GM21360 (cell line): ENCODE data around the gene FOXE1.

Experiments used
- ATAC-seq: cut with Tn5 transposase; IDR thresholded peaks from one replicate; pipeline ENCODE4 v1.9.1; 2021; ENCODE audit warnings: mild to moderate bottlenecking, moderate library complexity; ENCODE audit not compliant: unreplicated experiment

FOXE1 gene

GRCh38 chr9:97853056-97853843 lies at the start of gene FOXE1:
TSS of gene FOXE1 (plus strand) at chr9:97853226. CDS start at chr9:97853915, 689 bp downstream.
- ATAC-seq = no peak

- no peak for ATAC-seq
Measured at GRCh38 chr9:97804059-97804365, 49.0 kb upstream of the FOXE1 start.

GRCh38 chr9:97806721-97807120 lies 46.3 kb upstream of the FOXE1 start:
- no peak for ATAC-seq

GRCh38 chr9:97807681-97808080 lies 45.3 kb upstream of the FOXE1 start:
- ATAC-seq = no peak

GRCh38 chr9:97808415-97808814 lies 44.6 kb upstream of the FOXE1 start:
- no peak for ATAC-seq

GRCh38 chr9:97808972-97809371 lies 44.1 kb upstream of the FOXE1 start:
- no peak for ATAC-seq

GRCh38 chr9:97809666-97810344 lies 43.2 kb upstream of the FOXE1 start:
- ATAC-seq = no peak

GRCh38 chr9:97811533-97812246 lies 41.3 kb upstream of the FOXE1 start:
- no peak for ATAC-seq

- no peak for ATAC-seq
Measured at GRCh38 chr9:97812247-97812543, 40.8 kb upstream of the FOXE1 start.

- no peak for ATAC-seq
Measured at GRCh38 chr9:97813072-97813471, 40.0 kb upstream of the FOXE1 start.

GRCh38 chr9:97819735-97820134 lies 33.3 kb upstream of the FOXE1 start:
- ATAC-seq = no peak

GRCh38 chr9:97820373-97820772 lies 32.7 kb upstream of the FOXE1 start:
- no peak for ATAC-seq

- ATAC-seq = no peak
Measured at GRCh38 chr9:97830884-97831829, 21.9 kb upstream of the FOXE1 start.

- no peak for ATAC-seq
Measured at GRCh38 chr9:97831843-97832636, 21.0 kb upstream of the FOXE1 start.

- no peak for ATAC-seq
Measured at GRCh38 chr9:97840521-97840920, 12.5 kb upstream of the FOXE1 start.

GRCh38 chr9:97842960-97843359 lies 10.1 kb upstream of the FOXE1 start:
- ATAC-seq = no peak

GRCh38 chr9:97845130-97845529 lies 7.9 kb upstream of the FOXE1 start:
- no peak for ATAC-seq

GRCh38 chr9:97845763-97846162 lies 7.3 kb upstream of the FOXE1 start:
- no peak for ATAC-seq

- ATAC-seq = no peak
Measured at GRCh38 chr9:97846347-97846746, 6.7 kb upstream of the FOXE1 start.

GRCh38 chr9:97847474-97848214 lies 5.4 kb upstream of the FOXE1 start:
- ATAC-seq = no peak
